CD4-positive, alpha-beta T cell treated with Interleukin-1 beta for 1 hour (primary cell): Measurements from ENCODE around the gene KPNA6.
"Not testable (repeated sequence)": the region's sequence is repeated elsewhere in the genome, so short reads cannot be mapped to it uniquely, and the experiment has no call there.

Experiments used
- DNase-seq, 2 donors: peaks; one replicate each; pipeline ENCODE4 v3.0.0-alpha.2; 2020 to 2022

KPNA6 gene

GRCh38 chr1:32100807-32101708 lies 6.8 kb upstream of the KPNA6 start:
- no peak for DNase-seq

GRCh38 chr1:32104127-32104526 lies 3.7 kb upstream of the KPNA6 start:
- DNase-seq, result no peak

- DNase-seq, result no peak
Observed at GRCh38 chr1:32105338-32105737, 2.5 kb upstream of the KPNA6 start.

GRCh38 chr1:32106663-32107275 lies 1.1 kb upstream of the KPNA6 start:
- DNase-seq, result no peak

GRCh38 chr1:32111040-32111623 lies 3.3 kb downstream of the KPNA6 start:
- DNase-seq, result no peak

GRCh38 chr1:32111789-32112188 lies 3.9 kb downstream of the KPNA6 start:
- DNase-seq, result no peak

- DNase-seq, result peak in 1 of 2 donors; percentile 11
Observed at GRCh38 chr1:32112806-32113375, 5.0 kb downstream of the KPNA6 start.

GRCh38 chr1:32113436-32113835 lies 5.6 kb downstream of the KPNA6 start:
- not testable (repeated sequence) for DNase-seq

GRCh38 chr1:32114420-32114819 lies 6.6 kb downstream of the KPNA6 start:
- DNase-seq, result no peak

- no peak for DNase-seq
Observed at GRCh38 chr1:32115496-32115895, 7.6 kb downstream of the KPNA6 start.

GRCh38 chr1:32116531-32116930 lies 8.7 kb downstream of the KPNA6 start:
- no peak for DNase-seq

- DNase-seq, result no peak
Observed at GRCh38 chr1:32122151-32122550, 14.3 kb downstream of the KPNA6 start.

GRCh38 chr1:32123361-32123760 lies 15.5 kb downstream of the KPNA6 start:
- DNase-seq, result not testable (repeated sequence)

- no peak for DNase-seq
Observed at GRCh38 chr1:32125313-32125712, 17.5 kb downstream of the KPNA6 start.

GRCh38 chr1:32126770-32127169 lies 18.9 kb downstream of the KPNA6 start:
- DNase-seq, result no peak

GRCh38 chr1:32127409-32128198 lies 19.7 kb downstream of the KPNA6 start:
- no peak for DNase-seq

- DNase-seq, result no peak
Observed at GRCh38 chr1:32128479-32128878, 20.6 kb downstream of the KPNA6 start.

- no peak for DNase-seq
Observed at GRCh38 chr1:32128964-32129363, 21.1 kb downstream of the KPNA6 start.

GRCh38 chr1:32133950-32134280 lies 26.1 kb downstream of the KPNA6 start:
- not testable (repeated sequence) for DNase-seq

- DNase-seq, result no peak
Observed at GRCh38 chr1:32137111-32137510, 29.3 kb downstream of the KPNA6 start.

- no peak for DNase-seq
Observed at GRCh38 chr1:32138965-32139364, 31.1 kb downstream of the KPNA6 start.

GRCh38 chr1:32142446-32143301 lies 34.8 kb downstream of the KPNA6 start:
- no peak for DNase-seq
